Endothelial cell of hepatic sinusoid (primary cell): ENCODE measurements around the gene BRICD5.
"Not testable (repeated sequence)": the region's sequence is repeated elsewhere in the genome, so short reads cannot be mapped to it uniquely, and the experiment has no call there.

ENCODE experiments used
- in situ Hi-C: cut with HindIII; loops from 2 replicates; pipeline ENCODE4 v1.10.0; 2017; ENCODE audit warnings: low sequenced_read_pairs

The BRICD5 gene

DNA sequence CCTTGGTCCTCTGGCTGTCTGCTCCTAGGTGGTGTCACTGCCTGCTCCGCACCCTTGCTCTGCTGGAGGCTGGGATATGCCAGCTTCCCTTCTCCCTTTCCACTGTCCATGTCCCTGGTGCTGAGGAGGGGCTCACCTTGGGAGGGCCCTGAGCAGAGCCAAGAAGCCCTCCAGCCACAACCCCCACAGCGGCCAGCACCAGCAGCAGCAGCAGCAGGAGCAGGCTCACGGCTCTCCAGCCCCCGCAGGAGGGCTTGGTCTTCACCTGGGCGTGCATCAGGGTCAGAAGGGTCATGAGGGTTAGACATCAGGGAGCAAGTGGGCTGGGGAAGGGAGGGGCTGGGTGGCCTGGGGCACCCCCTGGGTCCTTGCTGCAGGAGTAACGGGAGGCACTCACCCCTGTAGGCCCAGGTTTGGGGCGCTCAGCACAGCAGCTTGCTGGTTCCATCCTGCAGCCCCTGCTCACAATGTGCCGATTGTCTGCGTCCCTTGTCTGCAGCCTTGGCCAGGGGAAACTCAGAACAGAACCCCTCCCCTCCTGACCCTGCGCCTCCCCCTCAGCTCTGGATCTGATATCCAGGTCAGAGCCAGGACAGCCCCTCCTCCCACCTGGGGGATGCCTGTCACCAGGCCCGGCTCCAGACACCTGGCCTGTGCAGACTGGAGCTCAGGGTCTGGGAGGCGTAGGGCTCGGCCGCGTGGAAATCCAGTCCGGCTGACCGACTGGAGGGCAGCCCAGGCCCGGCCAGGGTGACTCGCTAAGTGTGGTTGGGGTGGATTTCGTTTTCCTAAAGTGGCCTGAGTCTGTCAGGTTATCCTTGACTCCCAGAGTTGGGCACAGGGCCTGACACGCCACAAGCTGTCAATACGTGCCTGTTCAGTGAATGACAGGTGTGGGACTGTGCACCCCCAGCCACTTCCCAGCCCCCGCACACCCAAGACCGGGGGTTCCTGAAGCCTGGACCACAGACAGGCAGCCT, at the start of gene BRICD5:
Gene BRICD5, minus strand, starts transcription at position 478 of the 980 bp plus-strand sequence. Its CDS starts 30 bp downstream, at position 448.
- in situ Hi-C loops = no loop called here

DNA sequence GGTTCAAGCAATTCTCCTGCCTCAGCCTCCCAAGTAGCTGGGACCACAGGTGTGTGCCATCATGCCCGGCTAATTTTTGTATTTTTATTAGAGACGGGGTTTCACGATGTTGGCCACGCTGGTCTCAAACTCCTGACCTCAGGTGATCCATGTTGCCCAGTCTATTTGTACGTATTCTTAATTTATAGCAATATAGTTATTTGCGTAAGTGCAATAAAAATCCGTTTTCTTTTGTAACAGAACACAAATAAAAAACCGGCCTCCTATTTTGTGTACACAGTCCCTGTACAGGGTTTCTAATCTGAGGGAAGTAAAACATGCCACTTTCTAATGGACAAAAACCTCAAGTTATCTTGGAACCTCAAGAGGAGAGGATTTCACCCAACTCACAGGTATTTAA, 49.6 kb upstream of the BRICD5 start:
- in situ Hi-C loops = loop anchor here (25.0 kb wide), 1 partner anchor 427 kb away; the partner anchor contains the start of gene KCTD5

- in situ Hi-C loops = loop anchor here (25.0 kb wide), 1 partner anchor 429 kb away; the partner anchor contains the start of gene KCTD5
Observed at GRCh38 chr16:2258530-2258929, 47.9 kb upstream of the BRICD5 start.

GRCh38 chr16:2257726-2258125, 47.1 kb upstream of the BRICD5 start:
- in situ Hi-C loops = loop anchor here (25.0 kb wide), 1 partner anchor 430 kb away; the partner anchor contains the start of gene KCTD5

- in situ Hi-C loops = loop anchor here (25.0 kb wide), 1 partner anchor 431 kb away; the partner anchor contains the start of gene KCTD5
Observed at GRCh38 chr16:2256531-2257140, 46.0 kb upstream of the BRICD5 start.

GRCh38 chr16:2253293-2253692, 42.6 kb upstream of the BRICD5 start:
- in situ Hi-C loops = loop anchor here (25.0 kb wide), 1 partner anchor 434 kb away; the partner anchor contains the start of gene KCTD5

- in situ Hi-C loops = loop anchor here (25.0 kb wide), 1 partner anchor 435 kb away; the partner anchor contains the start of gene KCTD5
Observed at GRCh38 chr16:2252806-2253148, 42.1 kb upstream of the BRICD5 start.

- in situ Hi-C loops = loop anchor here (25.0 kb wide), 1 partner anchor 436 kb away; the partner anchor contains the start of gene KCTD5
Observed at GRCh38 chr16:2251296-2252111, 40.8 kb upstream of the BRICD5 start, which contains the start of gene ECI1. ECI1 (minus strand) TSS chr16:2251587; CDS start chr16:2251566, 21 bp downstream.

- in situ Hi-C loops = loop anchor here (25.0 kb wide), 1 partner anchor 437 kb away; the partner anchor contains the start of gene KCTD5
Observed at GRCh38 chr16:2250652-2251295, 40.1 kb upstream of the BRICD5 start.

- in situ Hi-C loops = no loop called here
Observed at GRCh38 chr16:2246301-2246885, 35.7 kb upstream of the BRICD5 start.

GRCh38 chr16:2244926-2245795, 34.5 kb upstream of the BRICD5 start:
- in situ Hi-C loops = no loop called here

- in situ Hi-C loops = no loop called here
Observed at GRCh38 chr16:2244301-2244700, 33.6 kb upstream of the BRICD5 start.

DNA sequence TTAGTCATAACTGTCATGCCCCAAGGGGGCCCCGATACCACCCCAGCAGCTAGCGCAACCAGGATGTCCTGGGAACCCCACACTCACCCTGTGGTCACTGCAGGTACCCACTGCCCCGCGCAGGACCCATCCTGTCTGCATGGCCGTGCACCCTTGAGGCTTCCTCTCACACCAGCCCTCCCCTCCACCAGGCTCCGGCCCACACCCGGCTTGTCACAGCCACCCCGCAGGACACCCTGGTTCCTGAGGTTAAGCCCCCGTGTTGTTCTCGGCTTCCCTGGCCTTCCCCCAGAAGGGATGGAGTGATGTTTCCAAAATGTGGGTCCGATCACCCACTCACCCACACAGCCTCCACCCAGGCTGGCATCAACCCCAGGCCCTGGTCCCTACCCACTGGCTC, 33.1 kb upstream of the BRICD5 start:
- in situ Hi-C loops = no loop called here

- in situ Hi-C loops = no loop called here
Observed at GRCh38 chr16:2243031-2243528, 32.4 kb upstream of the BRICD5 start.

GRCh38 chr16:2242598-2242997, 31.9 kb upstream of the BRICD5 start:
- in situ Hi-C loops = no loop called here

DNA sequence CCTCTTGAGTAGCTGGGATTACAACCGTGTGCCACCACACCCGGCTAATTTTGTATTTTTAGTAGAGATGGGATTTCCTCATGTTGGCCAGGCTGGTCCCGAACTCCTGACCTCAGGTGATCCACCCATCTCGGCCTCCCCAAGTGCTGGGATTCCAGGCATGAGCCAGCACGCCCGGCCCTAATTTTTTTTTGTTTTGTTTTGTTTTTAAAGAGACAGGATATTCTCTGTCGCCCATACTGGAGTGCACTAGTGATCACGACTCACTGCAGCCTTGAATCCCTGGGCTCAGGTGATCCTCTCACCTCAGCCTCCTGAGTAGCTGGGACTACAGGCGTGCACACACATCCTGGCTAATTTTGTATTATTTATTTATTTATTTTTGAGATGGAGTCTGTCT, 29.7 kb upstream of the BRICD5 start:
- in situ Hi-C loops = not testable (repeated sequence)

DNA sequence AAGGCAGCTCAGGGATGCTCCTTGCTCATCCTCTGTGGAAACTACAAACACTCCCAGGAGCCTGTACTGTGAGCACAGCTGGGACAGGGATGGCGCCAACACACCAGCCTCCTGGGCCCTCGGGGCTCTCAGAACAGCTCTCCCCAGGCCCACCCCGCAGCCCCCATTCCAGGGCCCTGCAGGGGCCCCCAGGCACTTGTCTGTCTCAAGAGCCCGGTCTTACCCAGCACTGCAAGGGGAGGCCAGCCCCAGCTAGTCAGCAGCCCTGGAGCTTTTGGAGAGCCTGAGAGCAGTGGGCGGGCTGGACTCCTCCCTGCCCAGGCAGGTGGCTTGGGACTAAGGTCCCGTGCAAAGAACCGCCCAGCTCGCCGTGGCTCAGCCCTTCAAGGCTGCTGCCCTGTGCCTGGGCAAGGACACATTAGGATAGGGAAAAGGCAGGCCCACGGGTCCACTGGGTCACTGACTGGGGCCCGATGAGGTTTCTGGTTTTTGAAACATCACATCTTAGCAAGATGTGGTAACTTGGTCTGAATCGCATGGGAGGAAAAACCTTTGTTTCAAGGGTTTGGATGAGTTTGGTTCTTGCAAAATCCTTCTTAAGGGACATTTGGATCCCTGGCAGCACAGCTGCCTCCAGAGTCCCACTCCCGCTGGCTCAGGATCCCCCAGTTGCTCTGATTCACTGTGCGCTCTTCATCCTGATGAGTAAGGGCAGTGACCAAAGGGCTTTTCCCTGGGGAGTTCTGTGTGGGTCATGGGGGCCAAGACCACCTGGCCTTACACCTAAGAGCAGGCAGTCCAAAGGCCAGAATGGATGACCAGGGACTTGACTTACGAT, 28.4 kb upstream of the BRICD5 start:
- in situ Hi-C loops = no loop called here
